ENCODE data around the gene BCL2L13.

DNA sequence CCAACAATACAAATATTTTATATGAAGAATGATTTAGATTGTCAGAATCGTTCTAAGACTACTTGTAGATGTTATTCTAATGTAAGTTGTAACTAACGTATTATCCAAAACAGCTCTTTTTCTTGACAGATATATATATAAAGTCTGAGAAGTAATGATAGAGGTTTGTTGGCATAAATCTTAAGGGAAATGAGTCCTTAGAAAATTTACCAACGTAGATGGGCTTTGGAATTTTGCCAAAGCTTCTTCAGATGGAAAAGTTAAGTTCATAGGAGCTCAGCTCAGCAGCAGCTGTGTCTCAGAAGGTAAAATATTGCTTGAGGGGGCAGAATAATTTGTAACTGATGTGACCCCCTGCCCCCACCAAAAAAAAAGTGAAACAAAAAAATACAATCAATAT, 69.0 kb downstream of the BCL2L13 start:
- TF ChIP-seq, protein P1, sequence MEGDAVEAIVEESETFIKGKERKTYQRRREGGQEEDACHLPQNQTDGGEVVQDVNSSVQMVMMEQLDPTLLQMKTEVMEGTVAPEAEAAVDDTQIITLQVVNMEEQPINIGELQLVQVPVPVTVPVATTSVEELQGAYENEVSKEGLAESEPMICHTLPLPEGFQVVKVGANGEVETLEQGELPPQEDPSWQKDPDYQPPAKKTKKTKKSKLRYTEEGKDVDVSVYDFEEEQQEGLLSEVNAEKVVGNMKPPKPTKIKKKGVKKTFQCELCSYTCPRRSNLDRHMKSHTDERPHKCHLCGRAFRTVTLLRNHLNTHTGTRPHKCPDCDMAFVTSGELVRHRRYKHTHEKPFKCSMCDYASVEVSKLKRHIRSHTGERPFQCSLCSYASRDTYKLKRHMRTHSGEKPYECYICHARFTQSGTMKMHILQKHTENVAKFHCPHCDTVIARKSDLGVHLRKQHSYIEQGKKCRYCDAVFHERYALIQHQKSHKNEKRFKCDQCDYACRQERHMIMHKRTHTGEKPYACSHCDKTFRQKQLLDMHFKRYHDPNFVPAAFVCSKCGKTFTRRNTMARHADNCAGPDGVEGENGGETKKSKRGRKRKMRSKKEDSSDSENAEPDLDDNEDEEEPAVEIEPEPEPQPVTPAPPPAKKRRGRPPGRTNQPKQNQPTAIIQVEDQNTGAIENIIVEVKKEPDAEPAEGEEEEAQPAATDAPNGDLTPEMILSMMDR (IDR thresholded peaks at IDR 0.05), result no peak
- no peak for TF ChIP-seq POLR2A (IDR thresholded peaks at IDR 0.05)
- TF ChIP-seq POLR2AphosphoS5 (IDR thresholded peaks at IDR 0.05), result no peak

All from stomach (tissue), 4 donors.